HG03066 (cell line): ENCODE measurements around the gene MAN1C1.
"Not testable (repeated sequence)": the region's sequence is repeated elsewhere in the genome, so short reads cannot be mapped to it uniquely, and the experiment has no call there.

ENCODE experiments used
- ATAC-seq: cut with Tn5 transposase; IDR thresholded peaks from one replicate; pipeline ENCODE4 v1.9.1; 2021; ENCODE audit warnings: low read depth; ENCODE audit not compliant: unreplicated experiment

MAN1C1 gene

DNA sequence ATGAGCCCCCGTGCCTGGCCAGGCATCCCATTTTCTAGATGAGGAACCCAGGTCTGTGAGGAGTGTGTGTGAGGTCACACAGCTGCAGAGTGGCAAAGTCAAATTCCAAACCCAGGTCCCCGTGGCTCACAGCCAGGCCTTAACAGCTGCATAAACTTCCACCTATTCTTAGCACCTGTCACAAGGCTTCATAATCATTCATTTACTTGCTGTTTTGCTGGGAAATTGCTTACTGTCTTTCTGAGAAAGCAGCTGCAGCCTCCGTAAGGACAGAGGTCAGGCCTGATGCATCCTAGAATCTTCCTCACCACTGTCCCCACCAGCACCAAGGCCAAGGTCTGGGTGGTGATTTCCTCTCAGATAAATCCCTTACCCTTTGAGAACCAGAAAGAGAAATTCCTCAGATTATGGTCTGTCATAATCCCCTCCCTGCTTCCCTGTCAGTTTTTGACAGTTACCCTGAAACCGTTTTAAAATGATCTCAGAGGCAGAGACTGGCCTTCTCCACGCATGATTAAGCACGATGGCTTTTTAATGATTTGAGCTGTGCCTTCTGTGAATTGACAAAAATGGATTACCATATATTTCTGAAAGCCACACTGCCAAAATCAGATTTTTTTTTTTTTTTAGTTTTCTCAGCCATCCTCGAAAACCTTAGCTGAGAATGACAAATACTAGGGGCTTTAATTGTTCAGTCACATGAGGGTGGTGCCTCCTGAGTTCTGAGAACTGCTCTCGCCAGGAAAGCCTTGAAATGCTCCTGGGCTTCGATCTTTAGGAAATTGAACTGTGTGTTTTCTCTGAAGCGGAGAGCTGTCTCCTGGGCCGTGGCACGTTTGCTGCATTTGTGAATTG lies 113.4 kb downstream of the MAN1C1 start:
- ATAC-seq, result no peak

DNA sequence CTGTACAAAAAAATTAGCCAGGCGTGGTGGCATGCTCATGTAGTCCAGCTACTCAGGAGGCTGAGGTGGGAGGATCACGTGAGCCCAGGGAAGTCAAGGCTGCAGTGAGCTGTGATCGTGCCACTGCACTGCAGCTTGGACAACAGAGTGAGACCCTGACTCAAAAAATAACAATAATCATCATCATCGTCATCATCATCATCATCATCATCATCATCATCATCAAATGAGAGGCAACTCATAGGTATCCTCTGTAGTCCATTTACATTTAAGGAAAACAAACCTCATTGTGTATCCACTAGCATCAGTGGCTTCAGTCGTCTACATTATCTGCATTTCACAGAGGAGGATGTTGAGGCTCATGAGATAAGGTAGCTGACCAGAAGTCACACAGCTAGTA lies 114.6 kb downstream of the MAN1C1 start:
- ATAC-seq, result no peak

DNA sequence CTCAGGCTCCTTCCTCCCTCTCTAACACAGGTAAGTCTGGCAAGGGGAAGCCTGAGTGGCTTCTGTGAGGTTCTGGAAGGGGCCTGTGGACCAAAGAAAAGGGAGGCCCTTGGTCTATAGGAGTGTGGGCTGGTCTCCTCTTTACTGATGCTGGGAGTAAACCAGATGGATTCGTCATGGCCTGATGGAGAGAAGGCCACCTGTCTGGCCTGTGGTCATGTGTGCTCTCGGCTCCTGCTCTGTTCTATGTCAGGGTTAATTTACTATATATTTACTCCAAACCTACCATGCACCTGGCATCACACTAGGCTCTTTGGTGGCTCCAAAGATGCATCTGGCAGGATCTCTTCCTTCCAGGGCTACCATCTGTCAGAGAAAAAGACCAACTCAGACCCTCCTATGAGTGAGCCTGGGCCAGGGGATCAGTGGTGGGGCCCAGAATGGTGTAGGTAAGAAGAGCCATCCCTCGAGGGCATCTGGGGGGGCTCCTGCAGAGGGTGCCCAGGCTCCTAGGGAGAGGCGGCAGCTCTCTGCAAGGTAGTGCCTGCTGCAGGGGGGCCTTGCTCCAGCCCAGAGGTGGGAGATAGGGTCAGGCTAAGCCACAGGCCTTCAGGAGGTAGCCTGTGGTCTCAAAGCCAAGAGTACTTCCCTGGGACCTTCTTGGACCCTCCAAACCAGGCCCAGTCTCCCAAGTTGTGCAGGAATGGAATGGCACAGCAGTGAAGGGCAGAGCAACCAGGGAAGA lies 115.2 kb downstream of the MAN1C1 start:
- ATAC-seq, result no peak

DNA sequence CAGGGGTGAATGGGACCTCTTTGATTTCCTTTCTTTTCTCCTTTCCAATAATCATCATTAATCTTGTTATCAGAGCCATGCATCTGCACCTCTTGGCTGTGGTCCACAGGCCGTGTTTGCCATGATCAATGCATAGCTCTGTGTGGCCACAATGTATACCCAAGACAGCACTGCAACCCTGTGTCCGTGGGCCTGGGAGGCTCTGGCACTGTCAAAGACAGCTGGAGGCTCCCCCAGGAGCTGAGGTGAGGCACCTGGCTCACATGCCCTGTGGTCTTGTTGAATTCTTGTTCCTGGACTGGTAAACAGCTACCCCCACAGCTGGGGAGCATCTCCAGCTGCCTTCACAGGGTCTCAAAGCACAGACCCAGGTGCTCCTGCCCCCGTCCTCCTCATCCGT lies 116.2 kb downstream of the MAN1C1 start:
- ATAC-seq, result no peak

DNA sequence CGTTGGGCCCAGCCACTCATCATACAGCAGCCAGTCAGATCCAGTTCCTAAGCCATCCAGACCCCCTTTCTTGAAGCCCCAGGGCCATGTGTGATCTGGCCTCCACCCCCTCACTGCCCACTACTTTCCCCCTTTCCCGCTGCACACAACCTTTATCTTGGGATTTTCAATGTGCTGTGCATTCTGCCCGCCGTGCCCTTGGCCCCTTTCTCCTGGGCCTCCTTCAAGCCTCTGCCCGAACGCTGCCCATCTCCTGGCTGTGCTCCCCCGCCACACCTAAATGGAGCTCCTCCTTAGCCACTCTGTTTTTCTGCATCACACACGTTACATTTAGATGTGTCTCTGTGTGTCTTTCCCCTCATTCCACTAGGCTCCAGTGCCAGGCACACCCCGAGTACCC lies 116.7 kb downstream of the MAN1C1 start:
- no peak for ATAC-seq

DNA sequence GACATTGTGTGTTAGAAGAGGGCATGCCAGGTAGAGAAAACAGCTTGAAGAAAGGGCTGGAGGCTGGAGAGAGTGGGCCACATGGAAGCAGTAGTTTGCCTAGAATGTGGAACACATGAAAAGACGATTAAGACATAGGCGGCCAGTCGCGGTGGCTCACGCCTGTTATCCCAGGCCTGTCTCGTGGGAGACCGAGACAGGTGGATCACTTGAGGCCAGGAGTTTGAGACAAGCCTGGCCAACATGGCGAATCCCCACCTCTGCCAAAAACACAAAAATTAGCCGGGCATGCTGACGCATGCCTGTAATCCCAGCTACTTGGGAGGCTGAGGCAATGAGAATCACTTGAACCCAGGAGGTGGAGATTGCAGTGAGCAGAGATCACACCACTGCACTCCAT lies 118.4 kb downstream of the MAN1C1 start:
- not testable (repeated sequence) for ATAC-seq

DNA sequence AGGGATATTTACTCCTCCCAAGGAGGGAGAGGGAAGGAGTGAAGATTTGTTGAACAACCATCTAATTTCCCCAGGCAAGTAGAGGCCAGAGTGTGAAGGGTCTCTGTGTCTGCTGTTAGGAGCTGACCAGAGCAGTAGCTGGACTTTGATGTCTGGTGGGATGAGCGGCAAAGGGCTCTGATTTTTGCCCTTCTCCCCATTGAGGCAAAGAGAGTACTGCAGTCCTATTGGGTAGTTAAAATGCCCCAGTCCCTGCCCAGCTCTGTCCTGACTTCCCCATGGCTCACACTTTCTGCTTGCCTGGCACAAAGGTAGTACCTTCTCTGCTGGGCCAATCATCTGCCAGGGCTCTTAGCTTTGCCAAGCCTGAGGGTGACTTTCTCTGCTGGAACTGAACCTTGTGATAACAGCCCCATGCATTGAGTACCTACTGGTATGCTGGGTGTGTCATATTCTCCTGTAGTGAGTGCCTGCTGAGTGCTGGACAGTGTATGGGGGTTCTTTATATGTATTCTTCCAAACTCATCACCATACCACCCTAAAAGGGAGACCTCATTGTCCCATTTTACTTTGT lies 119.5 kb downstream of the MAN1C1 start:
- ATAC-seq, result no peak

DNA sequence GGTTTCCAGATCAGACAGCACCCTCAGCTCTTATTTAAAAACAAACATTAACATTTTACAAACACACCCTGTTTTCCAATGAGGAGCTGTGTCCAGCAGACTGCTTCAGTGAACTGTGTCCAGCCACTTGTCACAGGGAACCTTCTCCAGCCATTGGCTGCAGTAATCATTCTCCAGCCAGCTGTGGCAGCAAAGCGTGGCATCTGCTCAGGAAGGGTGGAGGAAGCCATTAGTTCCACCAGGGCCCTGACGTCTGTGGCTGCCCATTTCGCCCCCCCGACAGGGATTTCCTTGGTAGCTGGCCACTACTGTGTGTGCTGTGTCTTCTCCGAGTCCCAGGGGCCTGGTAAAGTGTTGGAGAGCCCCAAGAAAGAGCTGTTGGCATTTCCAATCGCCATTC lies 120.5 kb downstream of the MAN1C1 start:
- ATAC-seq, result no peak

DNA sequence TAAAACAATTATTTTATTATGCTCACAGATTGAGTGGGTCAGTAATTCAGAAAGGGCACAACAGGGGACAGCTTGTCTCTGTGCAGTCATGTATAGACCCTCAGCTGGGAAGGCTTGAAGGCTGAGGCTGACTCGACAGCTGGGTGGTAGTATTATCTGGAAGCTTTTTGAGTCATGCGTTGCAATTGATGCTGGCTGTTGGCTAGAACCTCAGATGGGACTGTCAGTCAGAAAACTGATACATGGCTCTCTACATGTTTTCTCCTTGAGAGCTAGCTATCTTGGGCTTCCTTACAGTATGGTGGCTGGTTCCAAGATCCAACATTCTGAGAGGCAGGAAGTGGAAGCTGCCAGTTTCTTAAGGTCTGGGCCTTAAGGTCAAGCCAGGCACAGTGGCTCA lies 121.9 kb downstream of the MAN1C1 start:
- no peak for ATAC-seq

DNA sequence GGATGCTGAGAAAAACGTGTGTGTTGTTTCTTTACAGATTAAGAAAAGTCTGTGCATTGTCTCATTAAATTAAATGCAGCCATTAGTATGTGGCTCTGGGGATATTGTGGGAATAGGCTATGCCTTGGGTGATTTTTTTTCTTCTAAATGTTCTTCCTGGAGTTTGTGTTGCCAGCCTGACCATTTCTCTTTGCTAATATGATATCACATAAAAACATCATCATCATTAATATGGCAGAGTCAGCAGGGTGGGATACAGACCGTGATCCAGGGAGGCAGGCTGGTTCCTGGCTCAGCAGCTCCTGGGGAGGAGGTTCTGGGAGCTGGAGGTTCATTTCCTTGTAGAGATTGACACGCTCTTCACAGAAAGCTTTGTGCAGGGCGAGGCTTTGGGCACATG lies 122.8 kb downstream of the MAN1C1 start:
- no peak for ATAC-seq

DNA sequence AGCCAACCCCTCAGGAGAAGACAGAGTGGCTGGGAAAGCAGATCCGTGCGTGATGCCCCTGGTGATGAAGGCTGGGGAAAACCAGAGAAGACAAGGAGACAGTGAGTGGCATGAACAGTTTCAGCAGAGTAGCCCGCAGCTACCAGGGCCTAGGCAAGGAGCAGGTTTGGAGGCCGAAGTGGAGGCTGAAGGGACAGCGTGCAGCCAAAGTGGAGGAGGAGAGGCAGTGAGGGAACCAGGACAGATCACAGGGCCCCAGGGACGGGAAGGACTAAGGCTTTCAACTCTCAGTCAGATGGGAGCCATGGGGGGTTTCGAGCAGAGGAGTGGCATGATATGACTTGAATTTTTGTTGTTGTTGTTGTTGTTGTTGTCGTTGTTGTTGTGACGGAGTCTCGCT lies 123.5 kb downstream of the MAN1C1 start:
- no peak for ATAC-seq

DNA sequence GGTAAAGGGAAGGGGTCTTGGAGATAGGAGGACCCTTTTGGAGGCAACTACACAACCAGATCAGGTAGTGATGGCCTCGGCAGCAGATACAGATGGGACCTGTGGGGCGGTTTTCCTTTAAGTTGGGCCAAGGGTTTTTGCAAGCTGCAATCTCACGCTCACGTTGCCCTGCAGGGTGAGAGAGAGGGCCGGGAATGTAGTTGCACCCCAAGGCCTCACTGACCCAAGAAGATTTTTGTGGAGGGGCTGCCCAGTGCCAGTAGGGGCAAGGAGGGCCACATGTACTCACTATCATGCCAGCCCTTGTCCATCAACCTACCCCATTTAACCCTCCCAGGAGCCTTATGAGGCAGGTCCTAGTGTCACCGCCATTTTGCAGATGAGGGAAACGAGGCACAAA lies 125.7 kb downstream of the MAN1C1 start:
- no peak for ATAC-seq

DNA sequence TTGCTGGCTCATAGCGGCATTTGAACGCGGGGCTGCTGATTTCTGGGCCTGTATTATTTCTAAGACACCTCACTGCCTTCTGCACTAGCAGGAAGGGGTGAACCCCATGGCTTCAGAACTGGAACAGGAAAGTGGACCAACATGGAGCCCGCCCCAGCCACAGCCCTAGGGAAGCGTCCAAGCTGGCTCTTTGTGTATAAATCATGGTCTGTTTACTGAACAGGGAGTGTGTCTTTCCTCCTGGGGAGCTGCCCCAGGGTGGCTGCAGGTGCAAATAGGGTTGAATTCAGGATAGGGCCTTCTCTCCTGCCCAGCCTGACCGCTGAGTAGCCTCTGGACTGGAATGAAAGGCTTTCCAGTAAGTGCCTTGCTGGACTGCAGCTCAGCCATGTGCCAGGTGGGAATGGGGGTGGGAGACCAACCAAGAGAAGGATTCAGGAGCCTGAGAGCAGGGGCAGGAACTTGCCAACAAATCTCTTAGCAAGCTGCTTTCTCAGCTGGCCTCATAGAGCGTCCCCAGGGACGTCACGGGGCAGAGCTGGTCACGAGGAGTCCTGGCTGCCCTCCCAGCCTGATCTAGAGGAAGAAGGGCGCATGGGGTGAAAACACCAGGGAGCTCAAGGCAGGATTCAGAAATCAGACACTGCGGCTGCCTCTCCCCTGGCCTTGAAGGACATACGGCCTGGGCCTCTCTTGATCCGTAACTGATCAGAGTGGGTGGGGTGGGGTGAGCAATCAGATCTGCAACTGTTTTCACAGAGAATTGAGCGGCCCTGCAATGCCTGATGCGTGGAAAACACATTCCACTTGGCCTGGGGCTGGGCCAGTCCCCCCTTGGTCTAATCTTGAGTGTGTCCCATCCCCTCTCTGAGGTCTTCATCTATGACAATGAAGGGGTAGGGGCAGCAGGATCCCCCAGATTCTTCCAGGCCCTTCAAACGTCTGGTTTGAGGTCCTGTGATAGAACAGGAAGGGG lies 126.9 kb downstream of the MAN1C1 start:
- ATAC-seq, result no peak

DNA sequence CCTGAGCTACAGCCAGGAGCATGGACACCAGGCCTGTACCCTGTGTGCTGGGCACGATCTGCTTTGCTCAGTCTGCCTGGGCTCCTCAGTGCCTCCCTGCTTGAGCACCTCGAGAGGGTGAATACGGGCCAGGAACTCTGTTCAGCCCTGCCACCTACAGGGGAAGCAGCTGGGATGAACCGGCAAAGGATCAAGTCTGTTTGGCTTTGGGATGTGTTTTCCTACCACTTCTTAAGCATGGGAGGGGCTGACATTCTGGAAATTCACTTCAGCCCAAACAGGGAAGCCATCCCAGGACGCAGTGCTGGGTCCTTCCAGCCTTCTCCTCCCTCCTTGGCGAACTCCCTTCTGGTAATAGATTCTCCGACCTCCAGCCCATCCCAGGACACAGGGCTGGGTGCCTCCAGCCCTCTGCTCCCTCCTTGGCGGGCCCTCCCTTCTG lies 127.6 kb downstream of the MAN1C1 start:
- ATAC-seq, result no peak

DNA sequence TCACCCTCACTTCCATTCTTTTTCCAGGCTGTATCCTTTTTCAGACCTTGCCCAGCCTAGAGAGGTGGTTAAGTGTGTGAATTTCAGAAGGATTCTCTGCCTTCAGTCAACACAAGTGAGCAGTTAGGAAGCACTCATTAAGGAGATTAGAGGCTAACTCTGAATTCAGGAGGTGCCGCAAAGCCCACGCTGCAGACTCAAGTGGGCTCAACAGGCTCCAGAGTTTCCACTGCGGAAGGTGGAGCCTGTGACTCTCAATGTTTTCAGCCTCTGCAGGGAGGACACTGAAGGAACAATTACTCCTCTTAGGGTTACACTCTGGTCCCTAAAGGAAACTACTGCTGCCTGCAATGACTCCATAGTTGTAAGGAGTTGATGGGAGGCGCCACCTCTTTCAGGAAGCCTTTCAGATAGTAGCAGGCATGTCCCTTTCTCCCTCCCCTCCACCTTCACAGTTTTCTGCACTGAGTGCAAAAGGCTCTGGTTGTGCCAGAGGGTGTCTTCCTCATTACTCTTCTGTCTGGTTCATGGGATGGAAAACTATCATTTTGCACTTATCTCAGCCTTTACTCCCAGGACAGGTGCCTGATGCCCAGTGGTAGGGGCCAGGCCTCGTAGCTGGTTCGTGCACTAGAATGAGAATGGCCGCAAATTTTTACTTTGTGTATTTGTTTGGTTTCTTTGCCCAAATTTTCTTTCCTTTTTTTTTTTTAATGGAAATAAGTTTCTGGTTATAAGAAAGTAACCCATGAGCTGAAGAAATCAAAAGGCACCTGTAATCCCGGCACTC lies 128.2 kb downstream of the MAN1C1 start:
- no peak for ATAC-seq

DNA sequence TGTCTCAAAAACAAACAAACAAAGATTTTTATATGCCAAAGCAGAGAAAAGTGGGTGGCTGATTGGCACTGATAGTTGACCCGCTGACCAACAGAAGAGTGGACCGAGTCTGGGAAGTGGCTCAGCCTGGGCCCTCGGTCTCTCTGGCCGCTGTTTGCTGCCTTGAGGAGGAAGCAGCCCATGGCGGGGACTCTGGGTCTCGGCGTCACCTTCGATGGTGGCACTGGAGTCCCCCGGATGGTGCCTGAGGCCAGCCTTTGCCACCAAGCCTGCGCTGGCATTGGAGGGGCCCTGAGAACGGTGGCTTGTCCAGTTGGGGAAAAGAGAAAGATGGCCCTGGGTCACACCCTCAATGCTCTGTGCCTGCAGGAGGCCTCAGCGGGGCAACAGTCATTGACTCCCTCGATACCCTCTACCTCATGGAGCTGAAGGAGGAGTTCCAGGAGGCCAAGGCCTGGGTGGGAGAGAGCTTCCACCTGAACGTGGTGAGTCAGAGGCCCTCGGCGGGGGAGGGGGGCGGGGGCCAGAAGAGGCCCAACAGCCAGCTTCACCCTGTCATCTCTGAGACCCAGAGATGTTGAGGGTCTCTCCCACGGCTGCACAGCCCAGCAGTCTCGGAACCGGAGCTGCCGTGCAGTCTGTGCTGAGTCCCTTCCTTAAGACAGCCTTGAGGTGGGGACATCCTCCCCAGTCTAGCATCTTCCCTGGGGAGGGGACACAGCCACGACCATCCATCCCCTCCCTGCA lies 129.9 kb downstream of the MAN1C1 start:
- no peak for ATAC-seq

DNA sequence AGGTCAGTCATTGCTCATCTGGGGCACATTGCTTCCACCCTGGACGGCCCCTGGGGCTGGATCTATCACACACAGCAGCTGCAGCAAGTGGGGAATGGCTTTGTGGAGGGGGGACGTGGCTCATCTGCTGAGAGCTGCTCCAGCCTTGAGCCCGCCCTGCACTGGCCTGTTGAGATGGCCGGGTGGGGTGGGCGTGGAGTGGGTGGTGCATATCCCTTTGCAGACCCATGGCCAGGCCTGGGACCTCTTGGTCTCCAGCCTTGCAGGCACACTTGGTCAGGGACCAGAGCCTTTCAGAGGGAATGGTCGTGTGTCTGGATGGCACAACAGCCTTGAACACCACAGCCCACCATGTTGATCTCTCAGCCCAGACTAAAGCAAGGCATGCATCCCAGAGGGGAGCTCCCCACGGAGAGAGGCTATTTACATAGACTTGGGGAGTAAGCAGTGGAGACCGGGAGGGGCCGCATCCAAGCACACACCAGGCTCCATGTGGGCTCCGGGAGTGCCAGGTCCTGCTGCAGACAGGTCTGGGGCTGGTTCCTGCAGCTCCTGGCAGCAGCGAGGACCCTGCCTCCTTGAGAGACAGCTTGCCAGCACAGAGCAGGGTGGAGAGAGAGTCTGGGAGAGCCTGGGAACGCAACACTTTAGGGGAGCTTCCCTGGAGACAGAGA lies 130.6 kb downstream of the MAN1C1 start:
- no peak for ATAC-seq

DNA sequence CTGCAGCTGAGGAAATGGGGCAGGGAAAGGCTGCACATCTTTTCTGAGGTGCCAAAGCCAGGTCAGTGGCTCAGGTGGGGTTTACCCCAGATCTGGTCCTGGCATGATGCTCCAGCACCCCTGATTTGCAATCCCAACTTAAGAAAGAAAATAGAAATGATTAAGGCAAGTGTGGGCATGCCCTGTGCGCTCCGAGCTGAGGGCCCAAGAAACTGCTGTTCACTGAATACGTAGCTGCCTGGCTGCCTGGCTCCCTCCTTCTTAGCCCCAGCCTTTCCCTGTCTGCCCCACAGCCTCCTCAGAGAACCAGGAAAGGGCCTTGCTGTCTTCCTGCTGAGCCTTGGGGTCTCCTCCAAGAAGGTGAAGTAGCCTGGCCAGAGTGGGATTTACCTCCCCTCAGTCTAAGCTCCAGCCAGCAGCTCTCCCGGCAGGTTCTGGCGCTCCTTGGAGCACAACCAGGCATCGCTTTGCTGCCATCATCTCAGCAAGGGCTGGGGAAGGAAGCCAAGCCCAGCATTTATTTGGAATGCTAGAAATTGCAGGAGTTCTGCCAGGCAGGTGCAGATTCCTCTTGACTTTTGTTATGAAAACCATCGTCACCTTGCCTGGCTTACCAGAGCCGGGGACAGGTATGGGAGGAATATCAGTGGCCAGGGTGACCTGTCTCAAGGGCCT lies 132.1 kb downstream of the MAN1C1 start:
- no peak for ATAC-seq
